Measurements from ENCODE around the gene PUM2. TPM values are rescaled to one million over a fixed set of nuclear protein-coding genes. Genes with fewer than 3 reads are reported as not detected.
"Not testable (repeated sequence)": the region's sequence is repeated elsewhere in the genome, so short reads cannot be mapped to it uniquely, and the experiment has no call there.

The PUM2 gene
- total RNA-seq, 1 experiment from 2014 or later: 104 TPM

- TF ChIP-seq JUN (CRISPR knock-in tag; IDR thresholded peaks at IDR 0.05) (no peak), TEAD1 (CRISPR knock-in tag; IDR thresholded peaks at IDR 0.05) (no peak), TEAD4 (CRISPR knock-in tag; IDR thresholded peaks at IDR 0.05) (no peak), ATF3 (CRISPR knock-in tag; conservative IDR thresholded peaks at IDR 0.05) (no peak), TCF7 (CRISPR knock-in tag; IDR thresholded peaks at IDR 0.05; ENCODE audit: low read depth) (no peak), GRHL2 (CRISPR knock-in tag; IDR thresholded peaks at IDR 0.05; ENCODE audit: insufficient replicate concordance, severe bottlenecking) (no peak), ZNF263 (CRISPR knock-in tag; IDR thresholded peaks at IDR 0.05; ENCODE audit: low read depth) (no peak)
- H3K36me3 Mint-ChIP-seq: peaks cover 3% of the 10 kb centered on the region
- ATAC-seq (no peak), DNase-seq (ENCODE audit: low spot score) (no peak)
- H3K27me3 Mint-ChIP-seq (ENCODE audit: low read depth): peaks cover 3% of the 10 kb centered on the region; the same call in 1 of the 2 replicates
- peaks cover 20% of the 10 kb centered on the region for H3K9me3 Mint-ChIP-seq
- ChIA-PET POLR2A (no interaction called here), CTCF (interaction anchor here (0.8 kb wide), 1 partner anchor 13 kb away, joined by 4 read pairs; no protein-coding TSS in a partner anchor)
- H3K4me1 Mint-ChIP-seq: 0 out of 2 replicates have a peak, but pooled peaks cover 7% of the 10 kb centered on the region
- no peak overlapping the region for H3K27ac Mint-ChIP-seq
- H3K4me3 Mint-ChIP-seq: no peak overlapping the region
Measured at GRCh38 chr2:20368706-20369105, 18.1 kb upstream of the PUM2 start.

- H3K27ac Mint-ChIP-seq; ATAC-seq; CTCF ChIA-PET; H3K27me3 Mint-ChIP-seq (ENCODE audit: low read depth); H3K36me3 Mint-ChIP-seq; H3K4me1 Mint-ChIP-seq; H3K4me3 Mint-ChIP-seq; DNase-seq (ENCODE audit: low spot score); POLR2A ChIA-PET: not testable (repeated sequence)
- H3K9me3 Mint-ChIP-seq: peaks cover 20% of the 10 kb centered on the region
Measured at GRCh38 chr2:20367929-20368328, 17.3 kb upstream of the PUM2 start.

- peaks cover 3% of the 10 kb centered on the region for H3K36me3 Mint-ChIP-seq
- no peak for TF ChIP-seq ESRRA (CRISPR knock-in tag; IDR thresholded peaks at IDR 0.05; ENCODE audit: borderline replicate concordance)
- TF ChIP-seq NFATC4 (CRISPR knock-in tag; IDR thresholded peaks at IDR 0.05): no peak
- no peak for TF ChIP-seq NR1H2 (CRISPR knock-in tag; IDR thresholded peaks at IDR 0.05)
- TF ChIP-seq USF1 (CRISPR knock-in tag; IDR thresholded peaks at IDR 0.05): no peak
- TF ChIP-seq GTF2I (CRISPR knock-in tag; conservative IDR thresholded peaks at IDR 0.05): no peak
- TF ChIP-seq ZNF281 (CRISPR knock-in tag; IDR thresholded peaks at IDR 0.05): no peak
- TF ChIP-seq HMGA2 (CRISPR knock-in tag; IDR thresholded peaks at IDR 0.05): no peak
- TF ChIP-seq EMX1 (CRISPR knock-in tag; IDR thresholded peaks at IDR 0.05): no peak
- TF ChIP-seq ZBTB43 (CRISPR knock-in tag; IDR thresholded peaks at IDR 0.05): no peak
- TF ChIP-seq ATF6 (CRISPR knock-in tag; IDR thresholded peaks at IDR 0.05): no peak
- no peak for TF ChIP-seq SMAD4 (CRISPR knock-in tag; IDR thresholded peaks at IDR 0.05)
- TF ChIP-seq RORB (CRISPR knock-in tag; IDR thresholded peaks at IDR 0.05): no peak
- no peak for TF ChIP-seq TCF7 (CRISPR knock-in tag; IDR thresholded peaks at IDR 0.05; ENCODE audit: low read depth)
- no peak for TF ChIP-seq CDX4 (CRISPR knock-in tag; IDR thresholded peaks at IDR 0.05; ENCODE audit: borderline replicate concordance)
- no peak for TF ChIP-seq CTCF (IDR thresholded peaks at IDR 0.05)
- ChIA-PET POLR2A (no interaction called here), CTCF (no interaction called here)
- ATAC-seq (no peak), DNase-seq (ENCODE audit: low spot score) (no peak)
- peaks cover 3% of the 10 kb centered on the region; the same call in 1 of the 2 replicates for H3K27me3 Mint-ChIP-seq (ENCODE audit: low read depth)
- 0 out of 2 replicates have a peak, but pooled peaks cover 6% of the 10 kb centered on the region for H3K4me1 Mint-ChIP-seq
- H3K4me3 Mint-ChIP-seq: no peak overlapping the region
- peaks cover 20% of the 10 kb centered on the region for H3K9me3 Mint-ChIP-seq
- no peak overlapping the region for H3K27ac Mint-ChIP-seq
Measured at GRCh38 chr2:20366672-20367116, 16.1 kb upstream of the PUM2 start.
